OCI-LY7 (cell line): ENCODE data around the gene CCDC91. TPM values are rescaled to one million over a fixed set of nuclear protein-coding genes. Genes with fewer than 3 reads are reported as not detected.

ENCODE experiments used
- BruUV-seq: library from RNA; stranded (reverse); fragments of 400-500 nt; replicated peaks from 2 replicates; lab custom pipeline; 2021; lab: Mats Ljungman, UMichigan
- CTCF ChIA-PET: fragments of 300-600 bp; sonication (Branson Sonifier 250); formaldehyde crosslinking; loops from one replicate; lab custom pipeline; 2022; ENCODE audit warnings: antibody characterized with exemption; ENCODE audit not compliant: unreplicated experiment; lab: Charles Lee
- POLR2A ChIA-PET: fragments of 300-600 bp; sonication (Branson Sonifier 250); formaldehyde crosslinking; loops from one replicate; lab custom pipeline; 2022; ENCODE audit warnings: antibody characterized with exemption; lab: Charles Lee
- DNase-seq: peaks from one replicate; pipeline ENCODE4 v3.0.0-alpha.2; 2015; ENCODE audit warnings: low spot score
- H2AFZ ChIP-seq: fragments of 200-600 bp; sonication (generic), shearing (Covaris generic); 2 replicates; pipeline ENCODE4 v1.6.1; 2014; ENCODE audit warnings: mild to moderate bottlenecking, antibody characterized with exemption, low read length, moderate library complexity
- H3K27ac ChIP-seq: fragments of 200-600 bp; sonication (generic); 2 replicates; pipeline ENCODE4 v1.5.1; 2014; ENCODE audit warnings: mixed run types, low read depth, mild to moderate bottlenecking, moderate library complexity, low read length, inconsistent platforms; ENCODE audit not compliant: poor library complexity, severe bottlenecking
- H3K36me3 ChIP-seq: fragments of 200-600 bp; sonication (generic); 2 replicates; pipeline ENCODE4 v1.6.1; 2014; ENCODE audit warnings: mild to moderate bottlenecking, antibody characterized with exemption, low read length, moderate library complexity, mixed read lengths; ENCODE audit not compliant: insufficient read depth
- H3K4me1 ChIP-seq: fragments of 200-600 bp; sonication (generic); 2 replicates; pipeline ENCODE4 v1.5.1; 2014; ENCODE audit warnings: mild to moderate bottlenecking, low read length; ENCODE audit not compliant: insufficient read depth, poor library complexity, severe bottlenecking
- H3K4me2 ChIP-seq: fragments of 200-600 bp; sonication (generic); 2 replicates; pipeline ENCODE4 v1.6.1; 2014; ENCODE audit warnings: mild to moderate bottlenecking, low read length
- H3K4me3 ChIP-seq: fragments of 200-600 bp; sonication (generic); 2 replicates; pipeline ENCODE4 v1.5.1; 2014; ENCODE audit warnings: mild to moderate bottlenecking, low read depth, low read length; ENCODE audit not compliant: poor library complexity, severe bottlenecking
- H3K79me2 ChIP-seq: fragments of 200-600 bp; sonication (generic); 2 replicates; pipeline ENCODE4 v1.6.1; 2016; ENCODE audit warnings: low read depth, mild to moderate bottlenecking, low read length, moderate library complexity, mixed read lengths; ENCODE audit not compliant: insufficient read depth
- H3K9me2 ChIP-seq: fragments of 200-600 bp; sonication (generic); 2 replicates; pipeline ENCODE4 v1.6.1; 2016; ENCODE audit warnings: mild to moderate bottlenecking, low read length, mixed read lengths; ENCODE audit not compliant: insufficient read depth
- H3K9me3 ChIP-seq: fragments of 200-600 bp; sonication (generic); 2 replicates; pipeline ENCODE4 v1.6.1; 2014; ENCODE audit warnings: mild to moderate bottlenecking, mixed run types, low read length, mixed read lengths
- H4K20me1 ChIP-seq: fragments of 200-600 bp; sonication (generic); 2 replicates; pipeline ENCODE4 v1.6.1; 2014; ENCODE audit warnings: mild to moderate bottlenecking, antibody characterized with exemption, low read length, moderate library complexity, mixed read lengths; ENCODE audit not compliant: insufficient read depth
- EZH2phosphoT487 ChIP-seq: fragments of 200-600 bp; sonication (generic); IDR thresholded peaks from 2 replicates; pipeline ENCODE4 v1.6.1; 2018; ENCODE audit warnings: low read depth, borderline replicate concordance, mild to moderate bottlenecking, mixed run types, antibody characterized with exemption, low read length, moderate library complexity, mixed read lengths
- intact Hi-C: fragments of 100-400 bp; cut with micrococcal nuclease; formaldehyde crosslinking; loops from one replicate; pipeline ENCODE4 v1.10.0; 2022; ENCODE audit not compliant: unreplicated experiment
- total RNA-seq, 2 experiments: library from RNA; depleted of rRNA in 1 of 2; stranded (reverse); fragments of >200 nt in 1 of 2; shearing (Covaris generic) in 1 of 2; gene quantifications; 2 replicates each; pipeline ENCODE4 v1.2.3, GENCODE V29; 2014 to 2022
- TF ChIP-seq, protein P1 (sequence below): fragments of 200-600 bp; sonication (generic); conservative IDR thresholded peaks from 2 replicates; pipeline ENCODE4 v1.5.1; 2014; ENCODE audit warnings: mild to moderate bottlenecking, antibody characterized with exemption, low read length, moderate library complexity, mixed read lengths

CCDC91 gene
- total RNA-seq, 2 experiments from 2014 or later, result 15.8 to 23.8 TPM

DNA sequence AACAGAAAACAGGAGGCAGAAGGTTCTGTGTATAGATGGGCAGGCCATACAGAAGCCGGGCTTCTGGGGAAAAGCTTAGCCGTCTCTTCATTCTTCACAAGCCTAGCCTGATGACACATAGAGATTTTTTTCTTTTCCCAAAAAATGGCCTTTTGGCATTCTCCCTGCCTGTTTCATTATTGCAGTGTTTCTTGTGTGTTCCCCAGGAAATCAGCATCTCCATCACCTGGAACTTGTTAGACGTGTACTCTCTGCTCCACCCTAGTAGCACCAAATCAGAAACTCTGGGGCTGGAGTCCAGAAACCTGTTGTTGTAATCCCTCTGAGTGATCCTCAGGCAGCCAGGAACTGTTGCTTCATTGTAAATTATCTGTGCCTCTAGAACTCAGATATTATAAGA, 388.1 kb downstream of the CCDC91 start:
- intact Hi-C loops, result no loop called here
- BruUV-seq, result no TSS peak
- CTCF ChIA-PET, result no interaction called here

DNA sequence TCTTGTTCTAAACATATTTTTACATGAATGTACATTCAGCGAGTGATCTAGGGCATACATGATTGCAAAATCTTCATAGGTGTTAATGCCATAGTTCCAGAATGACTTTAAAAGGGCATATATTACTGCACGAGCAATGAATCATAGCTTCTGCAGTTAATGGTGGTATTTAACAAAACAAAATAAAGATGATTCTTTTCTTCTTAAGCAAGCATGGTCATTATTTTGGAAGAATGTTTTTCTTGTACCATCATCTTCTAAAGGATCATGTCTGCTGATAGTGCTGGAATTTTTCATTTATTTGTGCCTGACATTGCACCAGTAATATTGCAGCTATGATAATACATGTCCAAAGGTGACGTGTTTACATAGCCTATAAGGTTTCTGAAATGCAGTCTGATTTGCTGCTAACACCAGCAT, 388.6 kb downstream of the CCDC91 start:
- no peak for TF ChIP-seq EZH2phosphoT487
- Histone ChIP-seq H3K79me2 (no peaks in the 10 kb centered on the region), H3K27ac (no peak overlapping the region), H2AFZ (no peak overlapping the region), H3K4me2 (no peak overlapping the region), H3K9me2 (no peaks in the 10 kb centered on the region), H3K36me3 (no peaks in the 10 kb centered on the region), H4K20me1 (no peaks in the 10 kb centered on the region), H3K4me3 (no peak overlapping the region), H3K9me3 (no peaks in the 10 kb centered on the region), H3K4me1 (no peaks in the 10 kb centered on the region)
- no peak for DNase-seq
- POLR2A ChIA-PET, result no interaction called here
- BruUV-seq, result no TSS peak
- CTCF ChIA-PET, result no interaction called here
- intact Hi-C loops, result no loop called here

More for the DNA sequence above, 388.1 kb downstream of the CCDC91 start:
- Histone ChIP-seq H3K79me2 (no peaks in the 10 kb centered on the region), H3K36me3 (no peaks in the 10 kb centered on the region), H2AFZ (no peak overlapping the region), H4K20me1 (no peaks in the 10 kb centered on the region), H3K4me2 (no peak overlapping the region), H3K4me1 (no peaks in the 10 kb centered on the region), H3K9me3 (no peaks in the 10 kb centered on the region), H3K9me2 (no peaks in the 10 kb centered on the region), H3K4me3 (no peak overlapping the region), H3K27ac (no peak overlapping the region)
- TF ChIP-seq, protein P1, sequence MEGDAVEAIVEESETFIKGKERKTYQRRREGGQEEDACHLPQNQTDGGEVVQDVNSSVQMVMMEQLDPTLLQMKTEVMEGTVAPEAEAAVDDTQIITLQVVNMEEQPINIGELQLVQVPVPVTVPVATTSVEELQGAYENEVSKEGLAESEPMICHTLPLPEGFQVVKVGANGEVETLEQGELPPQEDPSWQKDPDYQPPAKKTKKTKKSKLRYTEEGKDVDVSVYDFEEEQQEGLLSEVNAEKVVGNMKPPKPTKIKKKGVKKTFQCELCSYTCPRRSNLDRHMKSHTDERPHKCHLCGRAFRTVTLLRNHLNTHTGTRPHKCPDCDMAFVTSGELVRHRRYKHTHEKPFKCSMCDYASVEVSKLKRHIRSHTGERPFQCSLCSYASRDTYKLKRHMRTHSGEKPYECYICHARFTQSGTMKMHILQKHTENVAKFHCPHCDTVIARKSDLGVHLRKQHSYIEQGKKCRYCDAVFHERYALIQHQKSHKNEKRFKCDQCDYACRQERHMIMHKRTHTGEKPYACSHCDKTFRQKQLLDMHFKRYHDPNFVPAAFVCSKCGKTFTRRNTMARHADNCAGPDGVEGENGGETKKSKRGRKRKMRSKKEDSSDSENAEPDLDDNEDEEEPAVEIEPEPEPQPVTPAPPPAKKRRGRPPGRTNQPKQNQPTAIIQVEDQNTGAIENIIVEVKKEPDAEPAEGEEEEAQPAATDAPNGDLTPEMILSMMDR, result no peak
- no peak for TF ChIP-seq EZH2phosphoT487
- POLR2A ChIA-PET, result no interaction called here
- DNase-seq, result no peak

DNA sequence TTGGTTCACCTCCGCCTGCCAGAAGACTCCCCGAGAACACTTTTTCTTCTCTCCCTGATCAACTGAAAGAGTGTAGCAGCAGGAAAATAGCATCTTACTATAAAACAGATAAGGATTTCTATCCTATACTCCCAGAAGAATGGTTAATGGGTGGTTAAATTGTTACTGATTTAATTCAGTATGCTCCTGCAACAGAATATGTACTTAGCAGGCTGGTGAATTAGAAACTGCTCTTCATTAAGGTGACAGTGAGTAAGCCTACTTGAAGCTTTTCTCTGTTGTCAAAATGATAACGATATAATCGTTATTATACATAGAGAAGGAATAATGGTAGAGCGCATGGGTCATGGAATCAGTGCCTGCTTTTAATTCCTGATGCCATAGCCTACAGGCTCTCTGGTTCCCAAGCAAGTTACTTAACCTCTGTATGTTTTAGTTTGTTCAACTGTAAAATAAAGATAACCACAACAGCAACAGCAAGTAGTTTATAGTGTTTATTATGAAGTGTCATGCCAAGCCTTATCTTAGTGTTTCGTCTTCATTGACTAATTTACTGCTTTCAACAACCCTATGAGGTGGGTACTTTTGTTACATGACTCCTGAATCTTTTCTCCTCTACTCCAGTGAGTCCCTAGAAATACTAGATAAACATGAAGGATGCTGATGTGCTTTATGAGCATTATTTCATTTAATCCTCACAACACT, 392.6 kb downstream of the CCDC91 start:
- no peak for DNase-seq
- CTCF ChIA-PET, result no interaction called here
- no peak for TF ChIP-seq EZH2phosphoT487
- TF ChIP-seq, protein P1, result no peak
- no peak overlapping the region for H2AFZ ChIP-seq
- POLR2A ChIA-PET, result no interaction called here
- H3K36me3 ChIP-seq, result no peaks in the 10 kb centered on the region
- no TSS peak for BruUV-seq
- intact Hi-C loops, result no loop called here
- no peaks in the 10 kb centered on the region; the same call in 1 of the 2 replicates for H3K9me2 ChIP-seq
- H3K4me2 ChIP-seq, result no peak overlapping the region
- no peaks in the 10 kb centered on the region for H4K20me1 ChIP-seq
- no peaks in the 10 kb centered on the region for H3K4me1 ChIP-seq
- no peak overlapping the region for H3K27ac ChIP-seq
- H3K9me3 ChIP-seq, result no peaks in the 10 kb centered on the region
- no peaks in the 10 kb centered on the region for H3K79me2 ChIP-seq
- no peak overlapping the region for H3K4me3 ChIP-seq
